OCI-LY7 (cell line): Measurements from ENCODE around the gene ZFAND5.

Source experiments
- EZH2phosphoT487 ChIP-seq: fragments of 200-600 bp; sonication (generic); IDR thresholded peaks from 2 replicates; pipeline ENCODE4 v1.6.1; 2018; ENCODE audit warnings: low read depth, borderline replicate concordance, mild to moderate bottlenecking, mixed run types, antibody characterized with exemption, low read length, moderate library complexity, mixed read lengths
- TF ChIP-seq, protein P1 (sequence below): fragments of 200-600 bp; sonication (generic); conservative IDR thresholded peaks from 2 replicates; pipeline ENCODE4 v1.5.1; 2014; ENCODE audit warnings: mild to moderate bottlenecking, antibody characterized with exemption, low read length, moderate library complexity, mixed read lengths

GRCh38 chr9:72363236-72363635, 1.8 kb downstream of the ZFAND5 start:
- TF ChIP-seq, protein P1, sequence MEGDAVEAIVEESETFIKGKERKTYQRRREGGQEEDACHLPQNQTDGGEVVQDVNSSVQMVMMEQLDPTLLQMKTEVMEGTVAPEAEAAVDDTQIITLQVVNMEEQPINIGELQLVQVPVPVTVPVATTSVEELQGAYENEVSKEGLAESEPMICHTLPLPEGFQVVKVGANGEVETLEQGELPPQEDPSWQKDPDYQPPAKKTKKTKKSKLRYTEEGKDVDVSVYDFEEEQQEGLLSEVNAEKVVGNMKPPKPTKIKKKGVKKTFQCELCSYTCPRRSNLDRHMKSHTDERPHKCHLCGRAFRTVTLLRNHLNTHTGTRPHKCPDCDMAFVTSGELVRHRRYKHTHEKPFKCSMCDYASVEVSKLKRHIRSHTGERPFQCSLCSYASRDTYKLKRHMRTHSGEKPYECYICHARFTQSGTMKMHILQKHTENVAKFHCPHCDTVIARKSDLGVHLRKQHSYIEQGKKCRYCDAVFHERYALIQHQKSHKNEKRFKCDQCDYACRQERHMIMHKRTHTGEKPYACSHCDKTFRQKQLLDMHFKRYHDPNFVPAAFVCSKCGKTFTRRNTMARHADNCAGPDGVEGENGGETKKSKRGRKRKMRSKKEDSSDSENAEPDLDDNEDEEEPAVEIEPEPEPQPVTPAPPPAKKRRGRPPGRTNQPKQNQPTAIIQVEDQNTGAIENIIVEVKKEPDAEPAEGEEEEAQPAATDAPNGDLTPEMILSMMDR: no peak
- TF ChIP-seq EZH2phosphoT487: no peak
